ENCODE data around the gene SLC18A2. TPM values are rescaled to one million over a fixed set of nuclear protein-coding genes. Genes with fewer than 3 reads are reported as not detected.

The SLC18A2 gene
- total and polyA plus RNA-seq, 2 donors (not counting 3 experiments of a cell fraction or from before 2014, with no cell fraction given): not detected

- DNase-seq (ENCODE audit: low read depth, low spot score) (no peak), FAIRE-seq (peak; percentile 28)
- no peaks in the 10 kb centered on the region for H4K20me1 ChIP-seq (replicated peaks; ENCODE audit: control insufficient read depth, extremely low read depth, insufficient read depth, low read length)
- no peak for TF ChIP-seq GATA2 (IDR thresholded peaks at IDR 0.05; ENCODE audit: insufficient read depth, insufficient read length, low read depth, low read length)
- TF ChIP-seq MYC (IDR thresholded peaks at IDR 0.05; ENCODE audit: low read depth, low read length): no peak
- no peak for TF ChIP-seq POLR2A (IDR thresholded peaks at IDR 0.05; ENCODE audit: low read depth, low read length)
- TF ChIP-seq FOS (IDR thresholded peaks at IDR 0.05; ENCODE audit: borderline replicate concordance, insufficient read depth, low read length): no peak
- TF ChIP-seq JUN (IDR thresholded peaks at IDR 0.05; ENCODE audit: borderline replicate concordance, insufficient read depth, insufficient read length, low read depth): no peak
- TF ChIP-seq EZH2 (IDR thresholded peaks at IDR 0.05; ENCODE audit: borderline replicate concordance, low read depth, low read length, severe bottlenecking): no peak
- TF ChIP-seq, protein P1, sequence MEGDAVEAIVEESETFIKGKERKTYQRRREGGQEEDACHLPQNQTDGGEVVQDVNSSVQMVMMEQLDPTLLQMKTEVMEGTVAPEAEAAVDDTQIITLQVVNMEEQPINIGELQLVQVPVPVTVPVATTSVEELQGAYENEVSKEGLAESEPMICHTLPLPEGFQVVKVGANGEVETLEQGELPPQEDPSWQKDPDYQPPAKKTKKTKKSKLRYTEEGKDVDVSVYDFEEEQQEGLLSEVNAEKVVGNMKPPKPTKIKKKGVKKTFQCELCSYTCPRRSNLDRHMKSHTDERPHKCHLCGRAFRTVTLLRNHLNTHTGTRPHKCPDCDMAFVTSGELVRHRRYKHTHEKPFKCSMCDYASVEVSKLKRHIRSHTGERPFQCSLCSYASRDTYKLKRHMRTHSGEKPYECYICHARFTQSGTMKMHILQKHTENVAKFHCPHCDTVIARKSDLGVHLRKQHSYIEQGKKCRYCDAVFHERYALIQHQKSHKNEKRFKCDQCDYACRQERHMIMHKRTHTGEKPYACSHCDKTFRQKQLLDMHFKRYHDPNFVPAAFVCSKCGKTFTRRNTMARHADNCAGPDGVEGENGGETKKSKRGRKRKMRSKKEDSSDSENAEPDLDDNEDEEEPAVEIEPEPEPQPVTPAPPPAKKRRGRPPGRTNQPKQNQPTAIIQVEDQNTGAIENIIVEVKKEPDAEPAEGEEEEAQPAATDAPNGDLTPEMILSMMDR (IDR thresholded peaks at IDR 0.05; ENCODE audit: extremely low read depth in 1 of 2, insufficient read depth in 1 of 2, low read depth in 1 of 2, low read length in 2 of 2): no peak
- TF ChIP-seq, protein P2, sequence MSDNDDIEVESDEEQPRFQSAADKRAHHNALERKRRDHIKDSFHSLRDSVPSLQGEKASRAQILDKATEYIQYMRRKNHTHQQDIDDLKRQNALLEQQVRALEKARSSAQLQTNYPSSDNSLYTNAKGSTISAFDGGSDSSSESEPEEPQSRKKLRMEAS (IDR thresholded peaks at IDR 0.05; ENCODE audit: insufficient read depth, insufficient read length): no peak
- TF ChIP-seq POLR2AphosphoS5 (IDR thresholded peaks at IDR 0.05; ENCODE audit: insufficient read depth, low read depth, low read length): no peak
- no peak overlapping the region for H3K27ac ChIP-seq (ENCODE audit: insufficient read depth, low read depth, low read length)
- H3K9me3 ChIP-seq (replicated peaks; ENCODE audit: control insufficient read depth, insufficient read depth, low read length): no peaks in the 10 kb centered on the region
- no TSS peak for BruUV-seq (replicated peaks)
- no peaks in the 10 kb centered on the region for H3K79me2 ChIP-seq (ENCODE audit: control insufficient read depth, insufficient read depth, low read length)
- H3K9me1 ChIP-seq (replicated peaks; ENCODE audit: control insufficient read depth, extremely low read depth, insufficient read depth, low read length): no peaks in the 10 kb centered on the region
- ChIA-PET POLR2A (no interaction called here), CTCF (interaction anchor here (0.8 to 6.2 kb wide), 63 partner anchors 9 to 1347 kb away, joined by 3 to 240 read pairs (median 5); no protein-coding TSS in a partner anchor)
- H3K4me2 ChIP-seq (ENCODE audit: insufficient read depth, low read length): peak overlapping the region; percentile 84
- H3K4me1 ChIP-seq (ENCODE audit: control insufficient read depth, extremely low read depth, insufficient read depth, low read length): peaks cover 5% of the 10 kb centered on the region
- H3K36me3 ChIP-seq (ENCODE audit: control insufficient read depth in 2 of 2, extremely low read depth in 1 of 2, insufficient read depth in 2 of 2, low read length in 2 of 2): no peaks in the 10 kb centered on the region
- H3K9ac ChIP-seq (replicated peaks; ENCODE audit: extremely low read depth, insufficient read depth, low read length): no peak overlapping the region
- H2AFZ ChIP-seq (ENCODE audit: low read depth, low read length): peak overlapping the region; percentile 98
- dilution Hi-C loops (cut with MboI; ENCODE audit: extremely low pct_ligation_motif_present, low sequenced_read_pairs) (no loop called here), intact Hi-C loops (cut with micrococcal nuclease) (loop anchor here (2.0 to 5.0 kb wide), 2 partner anchors 226 to 260 kb away; no protein-coding TSS in a partner anchor)
- H3K27me3 ChIP-seq (ENCODE audit: control insufficient read depth in 2 of 2, insufficient read depth in 2 of 2, low read length in 2 of 2): peaks cover 1 to 7% of the 10 kb centered on the region in 2 experiments
- H3K4me3 ChIP-seq (replicated peaks in 1 of 3; ENCODE audit: insufficient read depth in 1 of 3, low read depth in 1 of 3, low read length in 3 of 3): peak overlapping the region in 2 of 3 experiments; percentile 41 to 50
Observed at GRCh38 chr10:117217196-117217761, 23.6 kb upstream of the SLC18A2 start.

Data from endothelial cell of umbilical vein (primary cell).